Breast epithelium (tissue), 4 donors: ENCODE data around the gene SPATA12. TPM values are rescaled to one million over a fixed set of nuclear protein-coding genes. Genes with fewer than 3 reads are reported as not detected.

ENCODE experiments used
- DNase-seq, 2 donors: peaks; one replicate each; pipeline ENCODE4 v3.0.0-alpha.2; 2019; ENCODE audit warnings: low spot score in 2 of 2
- H3K27ac ChIP-seq, 2 donors: fragments of 200-600 bp; sonication (generic) in 1 of 2; one replicate each; pipeline ENCODE4 v1.5.1; 2016 to 2019; ENCODE audit warnings: mild to moderate bottlenecking in 1 of 2
- H3K27me3 ChIP-seq, 2 donors: fragments of 200-600 bp; sonication (generic) in 1 of 2; one replicate each; pipeline versions ENCODE4 v1.5.1 to v1.6.0; 2017 to 2019; ENCODE audit warnings: control low read depth in 1 of 2, mild to moderate bottlenecking in 1 of 2
- H3K36me3 ChIP-seq: fragments of 200-600 bp; one replicate; pipeline ENCODE4 v1.5.1; 2019
- H3K4me1 ChIP-seq, 2 donors: fragments of 200-600 bp; sonication (generic); one replicate each; pipeline ENCODE4 v1.5.1; 2016 to 2019; ENCODE audit warnings: control low read depth in 1 of 2
- H3K4me3 ChIP-seq, 3 donors: fragments of 200-600 bp; sonication (generic); 1 replicate in 2 of 3; 2 replicates in 1 of 3; pipeline ENCODE4 v1.5.1; 2016 to 2019; ENCODE audit warnings: mild to moderate bottlenecking in 3 of 3, moderate library complexity in 2 of 3
- H3K9me3 ChIP-seq, 2 donors: fragments of 200-600 bp; sonication (generic) in 1 of 2; one replicate each; pipeline ENCODE4 v1.5.1; 2016 to 2019; ENCODE audit warnings: control low read depth in 1 of 2
- POLR2A ChIP-seq: fragments of 450-650 bp; IDR thresholded peaks from one replicate; pipeline ENCODE4 v1.6.1; 2016; ENCODE audit warnings: antibody characterized with exemption, mild to moderate bottlenecking, moderate library complexity
- POLR2AphosphoS5 ChIP-seq, 3 donors: sonication (generic); formaldehyde crosslinking; IDR thresholded peaks; one replicate each; pipeline ENCODE4 v1.6.1; 2017; ENCODE audit warnings: antibody characterized with exemption in 3 of 3
- intact Hi-C: fragments of 100-400 bp; cut with DNase I; formaldehyde crosslinking; loops from one replicate; pipeline ENCODE4 v1.15.1; 2023; ENCODE audit warnings: low total_unique reads
- total RNA-seq, 3 donors: library from RNA; depleted of rRNA; stranded (reverse); fragments of >200 nt; gene quantifications; one replicate each; pipeline ENCODE4 v1.1.0, GENCODE V29; 2016
- TF ChIP-seq, protein P1 (sequence below), 3 donors: fragments of 450-650 bp; IDR thresholded peaks; one replicate each; pipeline ENCODE4 v1.5.1; 2016 to 2017; ENCODE audit warnings: antibody characterized with exemption in 3 of 3, mild to moderate bottlenecking in 3 of 3, moderate library complexity in 3 of 3

SPATA12 gene, protein sequence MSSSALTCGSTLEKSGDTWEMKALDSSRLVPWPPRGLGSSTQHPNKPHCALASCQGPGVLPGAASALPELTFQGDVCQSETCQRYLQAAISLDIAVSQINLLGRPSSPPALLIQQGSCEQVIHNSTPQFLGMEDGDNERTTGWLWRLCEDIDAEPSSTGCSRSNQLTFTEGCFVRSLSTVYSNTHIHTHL
- under 1 TPM in 1 of 3 donors, not detected in 2; 0.29 TPM for total RNA-seq

GRCh38 chr3:57060089-57060821, at the start of gene SPATA12:
SPATA12 (plus strand) TSS chr3:57060664; CDS start chr3:57073695, 13,031 bp downstream.
- H3K9me3 ChIP-seq = no peaks in the 10 kb centered on the region
- H3K36me3 ChIP-seq = no peaks in the 10 kb centered on the region
- H3K27ac ChIP-seq = peak within 1 kb of the TSS; percentile 52 to 69
- no peaks in the 10 kb centered on the region for H3K27me3 ChIP-seq
- no peaks in the 10 kb centered on the region for H3K4me1 ChIP-seq
- TF ChIP-seq, protein P1, sequence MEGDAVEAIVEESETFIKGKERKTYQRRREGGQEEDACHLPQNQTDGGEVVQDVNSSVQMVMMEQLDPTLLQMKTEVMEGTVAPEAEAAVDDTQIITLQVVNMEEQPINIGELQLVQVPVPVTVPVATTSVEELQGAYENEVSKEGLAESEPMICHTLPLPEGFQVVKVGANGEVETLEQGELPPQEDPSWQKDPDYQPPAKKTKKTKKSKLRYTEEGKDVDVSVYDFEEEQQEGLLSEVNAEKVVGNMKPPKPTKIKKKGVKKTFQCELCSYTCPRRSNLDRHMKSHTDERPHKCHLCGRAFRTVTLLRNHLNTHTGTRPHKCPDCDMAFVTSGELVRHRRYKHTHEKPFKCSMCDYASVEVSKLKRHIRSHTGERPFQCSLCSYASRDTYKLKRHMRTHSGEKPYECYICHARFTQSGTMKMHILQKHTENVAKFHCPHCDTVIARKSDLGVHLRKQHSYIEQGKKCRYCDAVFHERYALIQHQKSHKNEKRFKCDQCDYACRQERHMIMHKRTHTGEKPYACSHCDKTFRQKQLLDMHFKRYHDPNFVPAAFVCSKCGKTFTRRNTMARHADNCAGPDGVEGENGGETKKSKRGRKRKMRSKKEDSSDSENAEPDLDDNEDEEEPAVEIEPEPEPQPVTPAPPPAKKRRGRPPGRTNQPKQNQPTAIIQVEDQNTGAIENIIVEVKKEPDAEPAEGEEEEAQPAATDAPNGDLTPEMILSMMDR (IDR thresholded peaks at IDR 0.05) = no peak
- TF ChIP-seq POLR2A (no peak), POLR2AphosphoS5 (IDR thresholded peaks at IDR 0.05) (peak in 2 of 3 donors; percentile 29 to 36)
- intact Hi-C loops = no loop called here
- no peak within 1 kb of the TSS for H3K4me3 ChIP-seq
- DNase-seq = peak; percentile 71 to 82

- Histone ChIP-seq H3K4me1 (peaks cover 22 to 30% of the 10 kb centered on the region in 2 donors), H3K4me3 (no peak overlapping the region), H3K27me3 (no peaks in the 10 kb centered on the region), H3K9me3 (no peaks in the 10 kb centered on the region), H3K27ac (peak overlapping the region; percentile 8 to 52), H3K36me3 (no peaks in the 10 kb centered on the region)
- DNase-seq = no peak
- intact Hi-C loops = loop anchor here (10.0 kb wide), 1 partner anchor 64 kb away; no protein-coding TSS in a partner anchor
- TF ChIP-seq POLR2A = no peak
- TF ChIP-seq, protein P1 (IDR thresholded peaks at IDR 0.05) = no peak
- TF ChIP-seq POLR2AphosphoS5 (IDR thresholded peaks at IDR 0.05) = no peak
These were observed 49.4 kb upstream of the SPATA12 start for GRCh38 chr3:57011022-57011421.

DNA sequence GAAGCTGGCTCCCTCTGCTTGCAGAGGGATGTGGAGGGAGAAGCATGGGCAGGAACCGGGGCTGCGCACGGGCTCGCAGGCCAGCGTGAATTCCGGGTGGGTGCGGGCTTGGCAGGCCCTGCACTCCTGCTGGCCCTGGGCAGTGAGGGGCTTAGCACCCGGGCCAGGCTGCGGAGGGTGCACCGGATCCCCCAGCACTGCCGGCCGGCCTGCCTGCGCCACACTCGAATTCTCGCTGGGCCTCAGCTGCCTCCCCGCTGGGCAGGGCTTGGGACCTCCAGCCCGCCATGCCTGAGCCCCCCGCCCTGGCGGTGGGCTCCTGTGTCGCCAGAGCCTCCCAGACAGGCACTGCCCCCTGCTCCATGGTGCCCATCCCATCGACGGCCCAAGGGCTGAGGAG, 47.6 kb upstream of the SPATA12 start:
- Histone ChIP-seq H3K4me1 (peaks cover 8 to 13% of the 10 kb centered on the region in 2 donors), H3K27ac (no peak overlapping the region), H3K4me3 (no peak overlapping the region), H3K9me3 (no peaks in the 10 kb centered on the region), H3K36me3 (no peaks in the 10 kb centered on the region), H3K27me3 (no peaks in the 10 kb centered on the region)
- intact Hi-C loops = loop anchor here (10.0 kb wide), 1 partner anchor 62 kb away; no protein-coding TSS in a partner anchor
- DNase-seq = no peak
- no peak for TF ChIP-seq POLR2AphosphoS5 (IDR thresholded peaks at IDR 0.05)
- TF ChIP-seq, protein P1 (IDR thresholded peaks at IDR 0.05) = no peak
- no peak for TF ChIP-seq POLR2A

GRCh38 chr3:57015350-57015729, 45.1 kb upstream of the SPATA12 start:
- H3K4me3 ChIP-seq = no peak overlapping the region
- intact Hi-C loops = loop anchor here (10.0 kb wide), 1 partner anchor 59 kb away; no protein-coding TSS in a partner anchor
- H3K36me3 ChIP-seq = no peaks in the 10 kb centered on the region
- no peaks in the 10 kb centered on the region for H3K27me3 ChIP-seq
- DNase-seq = no peak
- TF ChIP-seq, protein P1 (IDR thresholded peaks at IDR 0.05) = no peak
- no peak for TF ChIP-seq POLR2A
- no peak for TF ChIP-seq POLR2AphosphoS5 (IDR thresholded peaks at IDR 0.05)
- H3K4me1 ChIP-seq = peaks cover 0 to 2% of the 10 kb centered on the region in 2 donors
- H3K27ac ChIP-seq = peak overlapping the region in 1 of 2 donors; percentile 54
- no peaks in the 10 kb centered on the region for H3K9me3 ChIP-seq

- Histone ChIP-seq H3K27ac (no peak overlapping the region), H3K4me3 (no peak overlapping the region), H3K27me3 (no peaks in the 10 kb centered on the region), H3K9me3 (no peaks in the 10 kb centered on the region), H3K36me3 (no peaks in the 10 kb centered on the region), H3K4me1 (peaks cover 0 to 2% of the 10 kb centered on the region in 2 donors)
- no peak for DNase-seq
- intact Hi-C loops = loop anchor here (10.0 kb wide), 1 partner anchor 59 kb away; no protein-coding TSS in a partner anchor
- TF ChIP-seq POLR2A (no peak), POLR2AphosphoS5 (IDR thresholded peaks at IDR 0.05) (no peak)
- TF ChIP-seq, protein P1 (IDR thresholded peaks at IDR 0.05) = no peak
These were observed 44.6 kb upstream of the SPATA12 start for GRCh38 chr3:57015912-57016311.
